ENCODE measurements around the gene ATP6V1G1.

- TF ChIP-seq CTCF (IDR thresholded peaks at IDR 0.05), result no peak
- no peak for TF ChIP-seq POLR2A (IDR thresholded peaks at IDR 0.05)
These were observed 4.0 kb upstream of the ATP6V1G1 start for GRCh38 chr9:114583371-114584155.

Data from breast epithelium (tissue), 3 donors.